NT2/D1 (cell line): ENCODE data around the gene SHFL.

Experiments
- SUZ12 ChIP-seq: IDR thresholded peaks from 2 replicates; pipeline ENCODE4 v1.6.1; 2011; ENCODE audit not compliant: insufficient read length, insufficient read depth; ENCODE audit errors: extremely low read depth
- YY1 ChIP-seq: IDR thresholded peaks from 2 replicates; pipeline ENCODE4 v1.6.1; 2011; ENCODE audit not compliant: insufficient read length, insufficient read depth
- ZNF274 ChIP-seq: IDR thresholded peaks from 2 replicates; pipeline ENCODE4 v1.6.1; 2011; ENCODE audit warnings: mild to moderate bottlenecking, low read depth, low read length

- no peak for TF ChIP-seq YY1
- TF ChIP-seq ZNF274 = no peak
- TF ChIP-seq SUZ12 = no peak
These were observed 24.3 kb upstream of the SHFL start for GRCh38 chr19:10061717-10062310.
